CD4-positive, alpha-beta T cell treated with Interleukin-15 for 4 hours (primary cell): ENCODE data around the gene CNOT1.
"Not testable (repeated sequence)": the region's sequence is repeated elsewhere in the genome, so short reads cannot be mapped to it uniquely, and the experiment has no call there.

Source experiments
- DNase-seq: peaks from one replicate; pipeline ENCODE4 v3.0.0-alpha.2; 2020; ENCODE audit warnings: low spot score

CNOT1 gene

GRCh38 chr16:58629733-58630640 is at the start of gene CNOT1:
Gene CNOT1 (minus strand): TSS chr16:58629826. CDS start chr16:58599337, 30,489 bp downstream.
- DNase-seq = peak; percentile 99

DNA sequence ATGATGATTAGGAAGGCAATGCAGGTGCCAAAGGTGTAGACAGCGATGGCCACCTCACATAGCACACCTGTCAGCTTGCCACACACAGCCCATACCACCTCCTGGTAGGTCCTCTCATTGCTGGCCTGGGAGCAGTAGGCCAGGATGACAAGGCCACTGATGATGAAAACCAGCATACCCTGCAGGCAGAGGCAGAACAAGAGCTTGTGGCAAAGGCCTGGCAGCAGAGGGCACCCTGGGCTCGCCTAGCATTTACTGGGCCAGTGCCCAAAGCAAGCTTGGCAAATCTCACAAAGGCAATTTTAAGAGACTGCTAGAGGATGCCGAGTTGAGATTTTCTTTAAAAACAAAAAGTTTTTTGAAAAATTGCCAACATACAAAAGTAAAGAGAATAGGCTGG is 49.1 kb upstream of the CNOT1 start:
- no peak for DNase-seq

- DNase-seq = no peak
Measured at GRCh38 chr16:58678269-58678668, 48.6 kb upstream of the CNOT1 start.

DNA sequence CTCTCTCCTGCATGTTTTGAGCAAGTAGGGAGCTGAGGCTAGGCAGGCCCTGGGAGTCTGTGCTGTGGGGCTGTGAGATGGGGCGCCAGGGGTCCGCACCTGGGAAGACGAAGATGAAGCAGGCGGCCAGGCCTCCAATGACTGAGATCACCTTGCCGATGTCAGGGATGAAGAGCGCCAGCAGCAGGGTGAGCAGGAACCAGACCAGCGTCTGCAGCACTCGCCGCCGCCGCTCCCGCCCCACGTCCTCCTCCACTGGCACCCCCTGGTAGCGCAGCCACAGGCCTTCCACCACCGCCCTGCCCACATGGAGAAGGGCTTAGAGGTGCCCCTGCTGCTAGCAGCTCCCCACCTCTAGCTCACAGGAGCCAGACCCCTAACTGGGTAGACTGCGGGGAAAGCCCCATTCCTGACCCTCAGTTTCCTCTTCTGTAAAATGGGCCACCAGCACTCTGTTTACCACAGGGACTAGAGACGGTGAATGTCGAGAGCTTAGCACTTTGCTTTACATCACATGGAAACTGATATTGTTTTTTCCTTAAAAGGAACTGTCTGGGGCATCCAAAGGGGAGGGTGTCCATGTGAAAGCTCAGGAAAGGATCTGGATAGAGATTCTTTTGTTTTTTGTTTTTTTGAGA is 41.4 kb upstream of the CNOT1 start:
- DNase-seq = no peak

GRCh38 chr16:58670177-58670576 is 40.6 kb upstream of the CNOT1 start:
- no peak for DNase-seq

- no peak for DNase-seq
Measured at GRCh38 chr16:58665200-58665599, 35.6 kb upstream of the CNOT1 start.

- peak; percentile 34 for DNase-seq
Measured at GRCh38 chr16:58661199-58661830, 31.7 kb upstream of the CNOT1 start.

- not testable (repeated sequence) for DNase-seq
Measured at GRCh38 chr16:58659911-58660310, 30.3 kb upstream of the CNOT1 start.

DNA sequence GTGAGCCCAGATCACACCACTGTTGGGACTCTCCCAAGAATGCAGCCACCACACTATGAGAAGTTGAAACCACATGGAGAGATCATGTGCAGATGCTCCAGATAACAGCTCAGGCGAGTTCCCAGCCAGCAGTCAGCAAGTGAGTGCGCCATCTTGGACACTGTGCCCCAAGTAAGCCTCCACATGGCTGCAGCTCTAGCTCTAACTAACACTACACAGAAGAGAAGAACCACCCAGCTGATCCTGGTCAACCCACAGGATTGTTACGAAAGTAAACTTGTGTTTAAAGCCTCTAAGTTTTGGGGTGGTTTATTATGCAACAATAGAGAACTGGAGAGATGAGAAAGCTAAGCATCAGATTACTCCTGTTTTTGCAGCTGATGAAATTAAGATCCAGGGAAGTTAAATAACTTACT is 29.2 kb upstream of the CNOT1 start:
- no peak for DNase-seq

DNA sequence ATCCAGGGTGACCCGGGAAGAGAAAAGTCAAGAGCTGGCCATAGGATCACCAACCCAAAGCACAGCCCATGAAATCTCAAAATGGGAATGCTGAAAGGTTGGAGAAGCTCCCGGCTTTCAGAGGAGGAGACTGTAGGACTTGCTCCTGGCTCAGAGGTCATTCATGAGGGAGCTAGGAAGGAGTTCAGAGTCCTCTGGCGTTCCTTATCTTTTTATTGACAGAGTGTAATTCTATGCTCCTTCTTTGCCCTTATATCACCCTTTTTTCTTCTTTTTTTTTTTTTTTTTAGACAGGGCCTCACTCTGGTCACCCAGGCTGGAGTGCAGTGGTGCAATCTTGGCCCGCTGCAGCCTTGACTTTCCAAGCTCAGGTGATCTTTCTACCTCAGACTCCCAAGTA is 27.3 kb upstream of the CNOT1 start:
- DNase-seq = no peak

DNA sequence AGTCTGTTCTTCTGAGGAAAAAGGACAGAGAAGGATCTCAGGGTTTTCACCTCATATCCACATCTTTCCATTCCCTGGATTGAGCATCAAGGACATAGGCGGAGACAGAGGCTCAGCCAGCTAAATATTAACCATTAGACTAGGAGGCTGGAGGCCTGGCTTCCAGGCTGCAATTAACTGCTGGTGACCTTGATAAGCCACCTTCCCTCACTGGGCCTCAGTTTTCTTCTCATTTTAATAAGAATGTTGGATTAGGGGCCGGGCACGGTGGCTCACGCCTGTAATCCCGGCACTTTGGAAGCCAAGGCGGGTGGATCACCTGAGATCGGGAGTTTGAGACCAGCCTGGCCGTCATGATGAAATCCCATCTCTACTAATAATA is 25.6 kb upstream of the CNOT1 start:
- no peak for DNase-seq

DNA sequence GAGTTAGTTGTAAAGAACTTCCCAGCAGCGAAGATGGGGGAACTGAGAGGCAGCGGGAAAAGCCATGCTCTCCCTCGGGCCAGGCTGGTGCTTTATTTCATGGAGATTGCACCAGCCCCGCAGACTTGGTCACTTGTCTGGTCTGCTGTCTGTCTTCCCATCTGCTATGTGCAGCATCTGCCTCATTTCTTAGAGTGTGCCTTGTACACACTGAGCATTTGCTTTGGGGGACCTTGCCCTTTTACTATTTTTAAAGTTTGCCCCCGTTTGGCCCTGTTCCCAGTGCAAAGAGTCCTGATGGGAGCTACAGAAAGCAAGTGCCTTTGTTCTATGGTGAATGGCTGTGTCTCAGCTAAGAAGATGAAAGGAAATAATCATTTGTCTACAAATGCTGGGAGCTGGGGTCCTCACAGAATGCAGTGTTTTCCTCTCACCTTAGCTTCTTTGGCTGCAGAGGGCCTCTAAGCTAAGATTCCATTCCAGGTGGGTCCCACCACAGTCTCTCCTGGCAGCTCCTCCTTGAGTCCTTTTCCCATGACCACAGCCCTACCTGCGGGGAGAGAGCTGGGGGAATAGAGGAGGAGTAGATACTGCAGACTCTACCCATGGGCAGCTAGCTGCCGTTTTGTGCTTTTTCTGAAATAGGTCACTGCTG is 25.1 kb upstream of the CNOT1 start:
- DNase-seq = no peak

DNA sequence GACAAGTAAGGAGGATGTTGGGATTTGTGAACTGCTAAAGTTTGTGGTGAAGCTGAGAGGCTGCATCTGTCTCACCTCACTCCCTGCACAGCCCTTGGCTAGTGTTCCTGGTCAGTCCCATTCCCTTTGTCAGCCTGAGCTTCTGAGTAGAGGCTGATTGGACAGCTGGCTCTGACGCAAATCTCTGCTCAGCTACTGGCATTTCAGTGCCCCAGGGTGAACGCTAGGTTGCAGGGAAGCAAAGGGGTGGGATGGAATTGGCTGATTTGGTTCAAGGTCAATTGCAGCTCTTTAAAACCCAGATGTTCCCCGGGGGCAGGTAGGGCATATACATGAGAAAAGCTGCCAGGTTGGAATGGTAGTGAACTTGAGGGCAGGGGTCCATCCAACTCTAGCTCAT is 23.1 kb upstream of the CNOT1 start:
- no peak for DNase-seq

DNA sequence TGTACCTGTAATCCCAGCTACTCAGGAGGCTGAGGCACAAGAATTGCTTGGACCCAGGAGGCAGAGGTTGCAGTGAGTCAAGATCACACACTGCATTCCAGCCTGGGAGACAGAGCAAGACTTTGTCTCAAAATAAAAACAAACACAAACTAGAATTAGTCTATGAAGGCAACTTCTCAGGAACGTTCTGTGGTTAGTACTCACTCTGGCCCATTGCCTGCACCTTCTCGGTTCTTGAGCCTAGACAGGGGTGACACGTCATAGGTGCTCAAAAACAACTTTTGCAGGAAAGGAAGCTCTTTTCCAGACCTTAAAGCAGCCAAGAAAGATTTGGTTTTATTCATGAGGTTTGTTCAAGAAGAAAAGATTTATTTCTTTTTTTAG is 22.3 kb upstream of the CNOT1 start:
- no peak for DNase-seq

GRCh38 chr16:58649707-58650106 is 20.1 kb upstream of the CNOT1 start:
- DNase-seq = no peak

- no peak for DNase-seq
Measured at GRCh38 chr16:58647107-58647506, 17.5 kb upstream of the CNOT1 start.

- no peak for DNase-seq
Measured at GRCh38 chr16:58644765-58645487, 15.3 kb upstream of the CNOT1 start.

GRCh38 chr16:58644108-58644507 is 14.5 kb upstream of the CNOT1 start:
- DNase-seq = no peak

- no peak for DNase-seq
Measured at GRCh38 chr16:58640949-58641348, 11.3 kb upstream of the CNOT1 start.

GRCh38 chr16:58639836-58640235 is 10.2 kb upstream of the CNOT1 start:
- no peak for DNase-seq

GRCh38 chr16:58639230-58639629 is 9.6 kb upstream of the CNOT1 start:
- DNase-seq = no peak
